ENCODE data around the gene LIN7B. TPM values are rescaled to one million over a fixed set of nuclear protein-coding genes. Genes with fewer than 3 reads are reported as not detected.

Gene LIN7B
- total RNA-seq, 1 donor = 2.7 TPM

DNA sequence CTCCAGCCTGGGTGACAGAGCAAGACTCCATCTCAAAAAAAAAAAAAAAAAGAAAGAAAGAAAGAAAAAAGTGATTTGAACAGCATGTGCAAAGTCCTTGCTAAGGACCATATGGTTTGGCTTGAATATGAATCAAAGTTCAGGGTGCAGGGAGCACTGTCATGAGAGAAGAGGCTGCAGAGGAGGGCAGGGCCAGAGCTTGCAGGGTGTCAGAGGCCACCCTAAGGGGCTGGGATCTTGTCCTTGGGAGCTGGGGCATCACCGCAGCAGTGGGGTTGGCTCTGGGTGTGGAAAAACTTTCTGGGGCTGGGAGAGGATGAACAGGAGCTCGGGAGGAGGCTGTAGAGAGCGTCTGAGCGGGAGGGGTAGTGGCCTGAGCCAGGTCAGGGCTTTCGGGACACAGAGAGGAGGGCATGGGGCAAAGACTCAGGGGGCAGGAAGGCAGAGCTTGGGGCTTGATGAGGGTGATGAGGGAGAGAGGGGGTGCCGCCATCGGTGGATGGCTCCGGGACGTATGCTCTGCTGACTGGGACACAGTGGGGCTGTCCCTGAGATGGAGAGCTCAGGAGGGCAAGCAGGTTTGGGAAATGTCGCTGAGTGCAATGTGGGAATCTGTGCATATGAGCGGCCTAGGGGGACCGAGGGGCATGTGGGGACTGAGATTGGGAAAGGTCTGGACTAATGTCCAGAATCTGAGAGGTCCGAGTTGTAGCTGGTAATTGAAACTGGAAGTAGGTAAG lies 46.5 kb downstream of the LIN7B start:
- no peak for DNase-seq (ENCODE audit: low read depth in 2 of 3, low spot score in 2 of 3)

DNA sequence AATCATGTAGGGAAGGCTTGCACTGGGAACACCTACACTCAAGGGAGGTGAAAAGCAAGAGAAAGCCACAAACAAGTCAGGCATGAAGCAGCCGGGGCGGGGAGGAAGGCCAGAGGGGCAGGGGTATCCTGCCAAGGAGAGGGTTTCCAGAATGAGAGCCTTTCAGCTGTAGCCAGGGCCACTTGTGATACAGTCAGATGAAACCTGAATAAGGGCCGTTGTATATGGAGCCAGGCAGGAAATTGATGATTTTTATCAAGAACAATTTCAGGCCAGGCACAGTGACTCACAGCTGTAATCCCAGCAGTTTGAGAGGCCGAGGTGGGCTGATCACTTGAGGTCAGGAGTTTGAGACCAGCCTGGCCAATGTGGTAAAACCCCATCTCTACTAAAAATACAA lies 47.8 kb downstream of the LIN7B start:
- no peak for DNase-seq (ENCODE audit: low read depth in 2 of 3, low spot score in 2 of 3)

DNA sequence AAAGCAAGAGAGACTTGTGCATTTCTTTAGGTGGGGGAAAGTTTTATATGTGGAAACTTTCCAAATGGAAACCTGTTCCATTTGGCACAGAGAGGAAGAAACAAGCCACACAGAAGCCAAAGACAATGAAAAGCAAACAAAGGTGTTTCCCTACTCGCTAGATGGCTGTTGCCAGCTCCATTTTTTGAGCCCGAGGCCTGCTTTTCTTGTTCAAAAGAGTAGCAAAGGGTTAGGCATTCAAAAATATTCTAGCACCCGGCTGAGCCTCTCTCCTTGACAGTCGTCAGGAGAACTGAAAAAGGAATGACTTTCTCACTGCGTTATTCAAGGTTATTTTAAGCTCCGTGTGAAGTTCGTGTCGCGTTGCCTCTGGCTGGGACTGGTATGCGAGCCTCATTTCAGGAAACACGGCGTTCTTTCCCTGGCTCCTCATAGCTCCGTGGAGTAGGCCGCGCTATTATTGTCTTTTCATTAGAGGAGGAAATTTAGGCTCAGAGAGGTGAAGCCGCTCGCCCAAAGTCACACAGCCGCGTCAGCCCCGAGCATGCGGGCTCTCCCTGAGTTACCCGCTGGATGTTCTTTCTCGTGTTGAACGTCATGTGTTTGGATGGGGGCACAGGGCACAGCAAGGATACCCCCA lies 51.1 kb downstream of the LIN7B start:
- DNase-seq (ENCODE audit: low read depth in 2 of 3, low spot score in 2 of 3) = no peak

DNA sequence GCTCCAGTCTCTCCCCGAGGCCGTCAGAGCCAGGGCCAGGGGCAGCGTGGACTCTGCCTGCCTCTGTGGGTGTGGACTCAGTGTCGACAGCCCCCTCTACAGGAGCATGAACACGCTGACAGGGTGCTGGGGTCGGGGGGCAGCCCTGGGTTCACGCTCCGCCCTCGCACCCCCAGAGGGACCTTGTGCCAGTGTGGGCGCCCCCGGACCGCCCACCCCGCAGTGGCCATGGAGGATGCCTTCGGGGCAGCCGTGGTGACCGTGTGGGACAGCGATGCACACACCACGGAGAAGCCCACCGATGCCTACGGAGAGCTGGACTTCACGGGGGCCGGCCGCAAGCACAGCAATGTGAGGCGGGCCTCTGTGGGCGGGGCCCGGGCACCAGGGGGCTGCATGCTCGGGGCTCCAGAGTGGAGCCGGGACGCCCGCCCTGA lies 51.7 kb downstream of the LIN7B start:
- DNase-seq (ENCODE audit: low read depth in 2 of 3, low spot score in 2 of 3) = no peak

DNA sequence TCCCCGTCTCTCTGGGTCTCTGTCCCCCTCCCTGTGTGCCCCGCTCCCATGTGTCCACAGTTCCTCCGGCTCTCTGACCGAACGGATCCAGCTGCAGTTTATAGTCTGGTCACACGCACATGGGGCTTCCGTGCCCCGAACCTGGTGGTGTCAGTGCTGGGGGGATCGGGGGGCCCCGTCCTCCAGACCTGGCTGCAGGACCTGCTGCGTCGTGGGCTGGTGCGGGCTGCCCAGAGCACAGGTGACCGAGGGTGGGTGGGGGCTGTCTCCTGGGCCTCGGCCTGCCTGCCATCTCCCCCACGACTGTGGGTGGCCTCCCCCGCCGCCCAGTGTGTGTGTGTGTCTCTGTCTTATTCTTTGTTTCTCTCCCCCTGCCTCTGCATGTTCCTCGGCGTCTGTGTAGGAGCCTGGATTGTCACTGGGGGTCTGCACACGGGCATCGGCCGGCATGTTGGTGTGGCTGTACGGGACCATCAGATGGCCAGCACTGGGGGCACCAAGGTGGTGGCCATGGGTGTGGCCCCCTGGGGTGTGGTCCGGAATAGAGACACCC lies 53.8 kb downstream of the LIN7B start:
- DNase-seq (ENCODE audit: low read depth in 2 of 3, low spot score in 2 of 3) = no peak

Small RNA genes within 50 kb of the gene (small RNA-seq; reads per million reads assigned to genes)
- not detected for gene RN7SL708P

Other genes starting within 250 kb of the LIN7B start
- gene PLEKHA4, start 245.8 kb upstream of the LIN7B start, total RNA-seq = 10.8 TPM
- gene PPP1R15A, start 241.9 kb upstream of the LIN7B start, total RNA-seq = 156 TPM
- gene TULP2, start 215.6 kb upstream of the LIN7B start, total RNA-seq = under 0.01 TPM
- 235 TPM for gene NUCB1, start 214.1 kb upstream of the LIN7B start, total RNA-seq
- under 0.01 TPM for gene DHDH, start 180.7 kb upstream of the LIN7B start, total RNA-seq
- 38.0 TPM for gene BAX, start 159.5 kb upstream of the LIN7B start, total RNA-seq
- 1,014 TPM for gene FTL, start 149.1 kb upstream of the LIN7B start, total RNA-seq
- gene GYS1, start 121.1 kb upstream of the LIN7B start, total RNA-seq = 42.8 TPM
- 318 TPM for gene RUVBL2, start 120.5 kb upstream of the LIN7B start, total RNA-seq
- gene LHB, start 97.3 kb upstream of the LIN7B start, total RNA-seq = not detected
- not detected for gene CGB3, start 90.0 kb upstream of the LIN7B start, total RNA-seq
- gene CGB2, start 82.5 kb upstream of the LIN7B start, total RNA-seq = not detected
- gene CGB1, start 77.5 kb upstream of the LIN7B start, total RNA-seq = not detected
- gene CGB5, start 70.5 kb upstream of the LIN7B start, total RNA-seq = not detected
- gene CGB8, start 65.3 kb upstream of the LIN7B start, total RNA-seq = not detected
- not detected for gene CGB7, start 56.6 kb upstream of the LIN7B start, total RNA-seq
- gene NTF4, start 49.6 kb upstream of the LIN7B start, total RNA-seq = not detected
- gene KCNA7, start 41.7 kb upstream of the LIN7B start, total RNA-seq = not detected
- gene SNRNP70, start 28.9 kb upstream of the LIN7B start, total RNA-seq = 243 TPM
- 7.0 TPM for gene C19orf73, start 4.8 kb downstream of the LIN7B start, total RNA-seq
- 3.5 TPM for gene PPFIA3, start 5.2 kb downstream of the LIN7B start, total RNA-seq
- not detected for gene HRC, start 41.0 kb downstream of the LIN7B start, total RNA-seq
- gene TRPM4, start 43.4 kb downstream of the LIN7B start, total RNA-seq = 2.2 TPM
- gene SLC6A16, start 210.8 kb downstream of the LIN7B start, total RNA-seq = 0.54 TPM
- 255 TPM for gene CD37, start 221.0 kb downstream of the LIN7B start, total RNA-seq
- 0.27 TPM for gene TEAD2, start 248.0 kb downstream of the LIN7B start, total RNA-seq
- not detected for gene DKKL1, start 249.5 kb downstream of the LIN7B start, total RNA-seq